Measurements from ENCODE around the gene LAMA5. TPM values are rescaled to one million over a fixed set of nuclear protein-coding genes. Genes with fewer than 3 reads are reported as not detected.

LAMA5 gene
- total and polyA plus RNA-seq, 4 donors: 116 to 315 (median 244) TPM

DNA sequence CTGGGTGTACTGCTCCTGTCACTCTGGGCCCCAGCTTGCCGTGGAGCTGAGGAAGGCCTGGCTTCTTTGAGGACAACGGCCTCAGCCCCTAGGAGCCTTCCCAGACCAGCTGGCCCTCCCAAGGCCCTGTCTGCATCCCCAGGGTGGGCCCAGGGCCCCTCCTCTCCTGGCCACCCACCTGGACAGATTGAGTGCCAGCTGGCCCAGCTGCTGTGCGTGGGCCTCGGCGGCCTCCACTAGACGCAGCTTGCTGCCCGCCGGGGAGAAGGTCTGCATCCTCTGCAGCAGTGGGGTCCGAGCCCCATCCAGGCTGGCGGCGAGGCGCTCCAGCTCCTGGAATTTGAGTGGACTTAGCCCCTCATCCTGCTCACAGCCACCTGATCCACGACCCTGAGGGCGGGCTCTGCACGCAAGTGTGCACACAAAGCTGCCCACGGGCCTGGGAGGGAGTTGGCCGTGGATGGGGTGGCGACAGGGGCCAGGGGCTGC lies 49.9 kb downstream of the LAMA5 start:
- H3K4me3 ChIP-seq: no peak overlapping the region
- 87 to 90% methylated on average over 16 to 18 of the region's 18 CpGs for WGBS, 2 donors
- DNase-seq (no peak), ATAC-seq (ENCODE audit: insufficient read depth, low FRiP score) (no peak)
- no peak overlapping the region for H3K9ac ChIP-seq (ENCODE audit: insufficient read depth in 1 of 2, low read length in 2 of 2)
- H3K9me3 ChIP-seq (ENCODE audit: control insufficient read depth in 4 of 4, insufficient read depth in 3 of 4, low read length in 3 of 4): peaks cover 0 to 3% (median 0%) of the 10 kb centered on the region in 4 donors
- H3K27me3 ChIP-seq (ENCODE audit: control insufficient read depth in 3 of 3, insufficient read depth in 3 of 3, low read length in 2 of 3): no peaks in the 10 kb centered on the region
- TF ChIP-seq, protein P1, sequence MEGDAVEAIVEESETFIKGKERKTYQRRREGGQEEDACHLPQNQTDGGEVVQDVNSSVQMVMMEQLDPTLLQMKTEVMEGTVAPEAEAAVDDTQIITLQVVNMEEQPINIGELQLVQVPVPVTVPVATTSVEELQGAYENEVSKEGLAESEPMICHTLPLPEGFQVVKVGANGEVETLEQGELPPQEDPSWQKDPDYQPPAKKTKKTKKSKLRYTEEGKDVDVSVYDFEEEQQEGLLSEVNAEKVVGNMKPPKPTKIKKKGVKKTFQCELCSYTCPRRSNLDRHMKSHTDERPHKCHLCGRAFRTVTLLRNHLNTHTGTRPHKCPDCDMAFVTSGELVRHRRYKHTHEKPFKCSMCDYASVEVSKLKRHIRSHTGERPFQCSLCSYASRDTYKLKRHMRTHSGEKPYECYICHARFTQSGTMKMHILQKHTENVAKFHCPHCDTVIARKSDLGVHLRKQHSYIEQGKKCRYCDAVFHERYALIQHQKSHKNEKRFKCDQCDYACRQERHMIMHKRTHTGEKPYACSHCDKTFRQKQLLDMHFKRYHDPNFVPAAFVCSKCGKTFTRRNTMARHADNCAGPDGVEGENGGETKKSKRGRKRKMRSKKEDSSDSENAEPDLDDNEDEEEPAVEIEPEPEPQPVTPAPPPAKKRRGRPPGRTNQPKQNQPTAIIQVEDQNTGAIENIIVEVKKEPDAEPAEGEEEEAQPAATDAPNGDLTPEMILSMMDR (IDR thresholded peaks at IDR 0.05; ENCODE audit: control extremely low read depth, extremely low read depth): no peak
- H3K36me3 ChIP-seq (ENCODE audit: control insufficient read depth in 4 of 4, insufficient read depth in 4 of 4, low read length in 4 of 4): peaks cover 0 to 80% (median 13%) of the 10 kb centered on the region in 4 donors
- H3K27ac ChIP-seq (ENCODE audit: low read depth in 1 of 2, low read length in 1 of 2): no peak overlapping the region
- no peaks in the 10 kb centered on the region for H3K4me1 ChIP-seq (ENCODE audit: control insufficient read depth in 5 of 5, insufficient read depth in 5 of 5, low read length in 5 of 5)

DNA sequence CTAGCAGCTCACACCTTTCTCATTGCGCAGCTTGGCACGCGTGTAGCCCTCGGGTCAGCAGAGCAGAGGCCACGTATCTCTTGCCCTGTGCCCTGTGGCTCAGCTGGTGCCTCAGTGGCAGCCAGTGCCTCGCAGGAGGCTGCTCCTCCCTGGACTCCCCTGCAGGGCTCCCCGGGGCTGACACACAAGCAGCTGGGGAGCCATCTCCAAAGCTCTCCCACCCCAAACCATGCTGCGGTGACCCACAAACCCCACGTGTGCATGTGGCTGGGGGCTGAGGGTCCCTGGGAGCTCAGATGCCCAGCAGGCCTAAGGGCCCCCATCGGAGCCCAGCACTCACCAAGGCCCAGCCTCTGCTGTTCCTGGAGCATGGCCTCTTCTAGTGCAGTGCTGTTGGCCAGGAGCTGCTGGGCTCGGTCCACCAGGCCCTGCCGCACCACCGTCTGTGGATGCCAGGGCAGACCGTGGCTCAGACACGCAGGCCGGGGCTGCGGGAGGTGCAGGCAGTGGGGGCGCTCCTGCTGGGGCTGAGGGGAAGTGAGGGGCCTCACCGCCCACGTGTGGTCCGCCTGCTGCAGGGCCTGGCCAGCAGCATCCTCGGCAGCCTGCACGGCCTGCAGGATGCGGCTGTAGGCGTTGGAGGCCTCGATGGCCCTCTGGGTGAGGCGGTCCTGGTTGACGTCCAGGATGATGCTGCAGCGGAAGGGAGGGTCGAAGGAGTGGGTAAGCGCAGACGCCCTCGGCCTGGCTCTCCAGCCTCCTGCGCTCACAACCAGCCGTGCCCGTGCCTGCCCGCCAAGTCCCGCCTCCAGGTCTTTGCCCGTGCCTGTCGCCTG lies 50.6 kb downstream of the LAMA5 start:
- WGBS, 2 donors: 93% methylated on average over 40 of the region's 40 CpGs
- DNase-seq (no peak), ATAC-seq (ENCODE audit: insufficient read depth, low FRiP score) (no peak)
- TF ChIP-seq, protein P1 (IDR thresholded peaks at IDR 0.05; ENCODE audit: control extremely low read depth, extremely low read depth): no peak
- Histone ChIP-seq H3K27ac (ENCODE audit: low read depth in 1 of 2, low read length in 1 of 2) (no peak overlapping the region), H3K27me3 (ENCODE audit: control insufficient read depth in 3 of 3, insufficient read depth in 3 of 3, low read length in 2 of 3) (no peaks in the 10 kb centered on the region), H3K4me3 (no peak overlapping the region), H3K9me3 (ENCODE audit: control insufficient read depth in 4 of 4, insufficient read depth in 3 of 4, low read length in 3 of 4) (peaks cover 0 to 3% (median 0%) of the 10 kb centered on the region in 4 donors), H3K36me3 (ENCODE audit: control insufficient read depth in 4 of 4, insufficient read depth in 4 of 4, low read length in 4 of 4) (peaks cover 0 to 80% (median 13%) of the 10 kb centered on the region in 4 donors), H3K9ac (ENCODE audit: insufficient read depth in 1 of 2, low read length in 2 of 2) (no peak overlapping the region), H3K4me1 (ENCODE audit: control insufficient read depth in 5 of 5, insufficient read depth in 5 of 5, low read length in 5 of 5) (no peaks in the 10 kb centered on the region)

DNA sequence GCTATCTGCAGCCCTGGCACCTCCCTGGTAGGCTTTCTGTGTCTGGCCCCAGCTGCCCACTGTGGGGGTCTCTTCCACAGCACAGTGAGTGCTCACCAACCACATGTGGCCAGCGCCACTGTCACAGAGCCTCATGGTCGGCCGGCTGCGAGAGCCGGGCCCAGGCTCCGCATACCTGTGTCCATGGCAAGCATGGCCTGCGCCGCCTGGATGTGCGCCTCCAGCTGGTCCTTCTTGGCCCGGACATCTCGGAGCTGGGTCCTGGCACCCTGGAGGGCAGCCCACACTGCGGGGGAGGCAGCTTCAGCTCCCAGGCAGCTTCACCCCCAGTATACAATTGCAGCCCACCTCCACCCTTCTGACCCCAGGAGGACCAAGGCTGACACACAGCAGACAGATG lies 51.3 kb downstream of the LAMA5 start:
- ATAC-seq (ENCODE audit: insufficient read depth, low FRiP score): no peak
- H3K27me3 ChIP-seq (ENCODE audit: control insufficient read depth in 3 of 3, insufficient read depth in 3 of 3, low read length in 2 of 3): no peaks in the 10 kb centered on the region
- H3K4me3 ChIP-seq: no peak overlapping the region
- H3K9me3 ChIP-seq (ENCODE audit: control insufficient read depth in 4 of 4, insufficient read depth in 3 of 4, low read length in 3 of 4): peaks cover 0 to 3% (median 0%) of the 10 kb centered on the region in 4 donors
- no peaks in the 10 kb centered on the region for H3K4me1 ChIP-seq (ENCODE audit: control insufficient read depth in 5 of 5, insufficient read depth in 5 of 5, low read length in 5 of 5)
- no peak overlapping the region for H3K27ac ChIP-seq (ENCODE audit: low read depth in 1 of 2, low read length in 1 of 2)
- no peak for DNase-seq
- 95 to 98% methylated on average over 12 of the region's 12 CpGs for WGBS, 2 donors
- peaks cover 0 to 86% (median 15%) of the 10 kb centered on the region in 4 donors for H3K36me3 ChIP-seq (ENCODE audit: control insufficient read depth in 4 of 4, insufficient read depth in 4 of 4, low read length in 4 of 4)
- TF ChIP-seq, protein P1 (IDR thresholded peaks at IDR 0.05; ENCODE audit: control extremely low read depth, extremely low read depth): no peak
- H3K9ac ChIP-seq (ENCODE audit: insufficient read depth in 1 of 2, low read length in 2 of 2): no peak overlapping the region
